ENCODE results near the gene CLDN12.

DNA sequence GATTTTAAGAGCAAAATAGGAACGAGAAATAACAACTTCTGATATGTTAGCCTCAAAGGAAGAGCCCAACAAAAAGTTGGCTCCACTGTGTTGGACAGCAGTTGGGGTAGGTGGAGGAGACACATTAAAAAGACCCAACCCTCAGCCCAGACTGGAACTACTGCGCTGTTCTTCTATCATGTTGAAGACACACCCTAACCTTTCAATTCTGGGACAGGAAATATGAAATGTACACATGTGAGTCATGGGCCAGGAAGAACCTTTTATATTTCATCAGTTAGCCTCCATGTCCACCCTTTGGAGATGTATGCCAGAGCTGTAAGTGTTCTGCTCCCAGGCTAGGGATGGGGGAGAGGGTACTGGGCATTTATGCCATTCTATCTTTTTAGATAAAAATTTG is 22.1 kb downstream of the CLDN12 start:
- TF ChIP-seq POLR2AphosphoS5 (IDR thresholded peaks at IDR 0.05; ENCODE audit: low read depth, low read length) (no peak), SIN3A (IDR thresholded peaks at IDR 0.05; ENCODE audit: borderline replicate concordance, insufficient read depth, low read length) (no peak), TAF1 (IDR thresholded peaks at IDR 0.05; ENCODE audit: borderline replicate concordance, insufficient read depth, low read length) (no peak), FOXP2 (optimal IDR thresholded peaks at IDR 0.05; ENCODE audit: borderline replicate concordance, extremely low read depth, extremely low read length, insufficient read depth) (no peak)
- TF ChIP-seq, protein P1, sequence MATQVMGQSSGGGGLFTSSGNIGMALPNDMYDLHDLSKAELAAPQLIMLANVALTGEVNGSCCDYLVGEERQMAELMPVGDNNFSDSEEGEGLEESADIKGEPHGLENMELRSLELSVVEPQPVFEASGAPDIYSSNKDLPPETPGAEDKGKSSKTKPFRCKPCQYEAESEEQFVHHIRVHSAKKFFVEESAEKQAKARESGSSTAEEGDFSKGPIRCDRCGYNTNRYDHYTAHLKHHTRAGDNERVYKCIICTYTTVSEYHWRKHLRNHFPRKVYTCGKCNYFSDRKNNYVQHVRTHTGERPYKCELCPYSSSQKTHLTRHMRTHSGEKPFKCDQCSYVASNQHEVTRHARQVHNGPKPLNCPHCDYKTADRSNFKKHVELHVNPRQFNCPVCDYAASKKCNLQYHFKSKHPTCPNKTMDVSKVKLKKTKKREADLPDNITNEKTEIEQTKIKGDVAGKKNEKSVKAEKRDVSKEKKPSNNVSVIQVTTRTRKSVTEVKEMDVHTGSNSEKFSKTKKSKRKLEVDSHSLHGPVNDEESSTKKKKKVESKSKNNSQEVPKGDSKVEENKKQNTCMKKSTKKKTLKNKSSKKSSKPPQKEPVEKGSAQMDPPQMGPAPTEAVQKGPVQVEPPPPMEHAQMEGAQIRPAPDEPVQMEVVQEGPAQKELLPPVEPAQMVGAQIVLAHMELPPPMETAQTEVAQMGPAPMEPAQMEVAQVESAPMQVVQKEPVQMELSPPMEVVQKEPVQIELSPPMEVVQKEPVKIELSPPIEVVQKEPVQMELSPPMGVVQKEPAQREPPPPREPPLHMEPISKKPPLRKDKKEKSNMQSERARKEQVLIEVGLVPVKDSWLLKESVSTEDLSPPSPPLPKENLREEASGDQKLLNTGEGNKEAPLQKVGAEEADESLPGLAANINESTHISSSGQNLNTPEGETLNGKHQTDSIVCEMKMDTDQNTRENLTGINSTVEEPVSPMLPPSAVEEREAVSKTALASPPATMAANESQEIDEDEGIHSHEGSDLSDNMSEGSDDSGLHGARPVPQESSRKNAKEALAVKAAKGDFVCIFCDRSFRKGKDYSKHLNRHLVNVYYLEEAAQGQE (IDR thresholded peaks at IDR 0.05; ENCODE audit: insufficient read depth in 1 of 2, low read depth in 2 of 2, low read length in 2 of 2): no peak
